ENCODE results near the gene PLIN4.

DNA sequence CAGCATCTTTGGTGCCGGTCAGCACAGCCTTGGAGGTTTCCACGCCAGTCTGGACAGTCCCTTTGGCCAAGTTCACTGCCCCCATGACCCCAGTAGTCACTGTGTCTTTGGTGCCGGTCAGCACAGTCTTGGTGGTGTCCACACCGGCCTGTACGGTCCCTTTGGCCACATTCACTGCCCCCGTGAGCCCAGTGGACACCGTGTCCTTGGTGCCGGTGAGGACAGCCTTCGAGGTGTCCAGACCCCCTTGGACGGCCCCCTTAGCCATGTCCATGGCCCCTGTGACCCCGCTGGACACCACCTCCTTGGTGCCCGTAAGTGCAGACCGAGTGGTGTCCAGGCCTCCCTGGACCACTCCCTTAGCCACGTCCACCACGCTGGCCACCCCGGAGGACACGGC lies 5.0 kb downstream of the PLIN4 start:
- TF ChIP-seq, protein P1, sequence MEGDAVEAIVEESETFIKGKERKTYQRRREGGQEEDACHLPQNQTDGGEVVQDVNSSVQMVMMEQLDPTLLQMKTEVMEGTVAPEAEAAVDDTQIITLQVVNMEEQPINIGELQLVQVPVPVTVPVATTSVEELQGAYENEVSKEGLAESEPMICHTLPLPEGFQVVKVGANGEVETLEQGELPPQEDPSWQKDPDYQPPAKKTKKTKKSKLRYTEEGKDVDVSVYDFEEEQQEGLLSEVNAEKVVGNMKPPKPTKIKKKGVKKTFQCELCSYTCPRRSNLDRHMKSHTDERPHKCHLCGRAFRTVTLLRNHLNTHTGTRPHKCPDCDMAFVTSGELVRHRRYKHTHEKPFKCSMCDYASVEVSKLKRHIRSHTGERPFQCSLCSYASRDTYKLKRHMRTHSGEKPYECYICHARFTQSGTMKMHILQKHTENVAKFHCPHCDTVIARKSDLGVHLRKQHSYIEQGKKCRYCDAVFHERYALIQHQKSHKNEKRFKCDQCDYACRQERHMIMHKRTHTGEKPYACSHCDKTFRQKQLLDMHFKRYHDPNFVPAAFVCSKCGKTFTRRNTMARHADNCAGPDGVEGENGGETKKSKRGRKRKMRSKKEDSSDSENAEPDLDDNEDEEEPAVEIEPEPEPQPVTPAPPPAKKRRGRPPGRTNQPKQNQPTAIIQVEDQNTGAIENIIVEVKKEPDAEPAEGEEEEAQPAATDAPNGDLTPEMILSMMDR (optimal IDR thresholded peaks at IDR 0.05 in 1 of 3, IDR thresholded peaks at IDR 0.05 in 1 of 3, conservative IDR thresholded peaks at IDR 0.05 in 1 of 3; ENCODE audit: extremely low read depth in 1 of 3, insufficient read depth in 2 of 3, low read length in 3 of 3): no peak
- TF ChIP-seq EZH2 (IDR thresholded peaks at IDR 0.05; ENCODE audit: low read length): no peak

All from keratinocyte (primary cell).